ENCODE measurements around the gene FLNB. TPM values are rescaled to one million over a fixed set of nuclear protein-coding genes. Genes with fewer than 3 reads are reported as not detected.

Gene FLNB
- polyA plus RNA-seq, 1 of the 3 experiments (the other 2 are of a cell fraction): 127 TPM

- peaks cover 40% of the 10 kb centered on the region for H3F3A ChIP-seq (replicated peaks; ENCODE audit: insufficient read depth)
- no peaks in the 10 kb centered on the region for H3K27me3 ChIP-seq (ENCODE audit: insufficient read depth)
- no peak overlapping the region for H3K4me2 ChIP-seq
- TF ChIP-seq ELF1 (IDR thresholded peaks at IDR 0.05) (no peak), GATA2 (CRISPR knock-in tag; IDR thresholded peaks at IDR 0.05) (no peak), USF2 (IDR thresholded peaks at IDR 0.05; ENCODE audit: borderline replicate concordance, low read depth, low read length) (no peak), JUND (IDR thresholded peaks at IDR 0.05) (no peak), RXRA (IDR thresholded peaks at IDR 0.05; ENCODE audit: borderline replicate concordance, low read depth) (no peak), RAD21 (IDR thresholded peaks at IDR 0.05; ENCODE audit: low read length) (no peak), YY1 (IDR thresholded peaks at IDR 0.05; ENCODE audit: low read depth) (no peak), PBX3 (IDR thresholded peaks at IDR 0.05) (no peak), ZBTB33 (IDR thresholded peaks at IDR 0.05; ENCODE audit: borderline replicate concordance, low read depth) (no peak), RFX5 (IDR thresholded peaks at IDR 0.05; ENCODE audit: low read length) (no peak)
- POLR2A ChIA-PET: no interaction called here
- peaks cover 100% of the 10 kb centered on the region for H3K79me2 ChIP-seq (ENCODE audit: insufficient read depth)
- H3K4me1 ChIP-seq (ENCODE audit: control insufficient read depth in 1 of 2, insufficient read depth in 2 of 2, low read depth in 1 of 2, low read length in 1 of 2): peaks cover 30 to 40% of the 10 kb centered on the region in 2 experiments; a peak in 3 of 4 replicates
- no peak overlapping the region for H3K4me3 ChIP-seq (ENCODE audit: low read depth in 2 of 2, low read length in 1 of 2)
- peaks cover 41% of the 10 kb centered on the region for H4K20me1 ChIP-seq (ENCODE audit: insufficient read depth)
- H3K9me3 ChIP-seq: no peaks in the 10 kb centered on the region
- H3K27ac ChIP-seq (ENCODE audit: low read depth in 2 of 2, low read length in 1 of 2): no peak overlapping the region
- H3K36me3 ChIP-seq (replicated peaks in 1 of 2; ENCODE audit: control insufficient read depth in 1 of 2, insufficient read depth in 2 of 2, low read length in 1 of 2): no peaks in the 10 kb centered on the region
- CTCF ChIA-PET: interaction anchor here (1.1 to 1.5 kb wide), 2 partner anchors 18 to 138 kb away, joined by 3 read pairs; no protein-coding TSS in a partner anchor
- no peak for DNase-seq
- H2AFZ ChIP-seq (ENCODE audit: low read depth): no peak overlapping the region
- WGBS (ENCODE audit: low lambda C conversion rate): 100% methylated on average over 2 of the region's 2 CpGs
- H3K9me2 ChIP-seq: no peaks in the 10 kb centered on the region
- no peak overlapping the region for H3K9ac ChIP-seq
Measured at GRCh38 chr3:58039601-58040000, 31.4 kb downstream of the FLNB start.

GRCh38 chr3:58041182-58041825 lies 33.1 kb downstream of the FLNB start:
- peaks cover 31% of the 10 kb centered on the region for H4K20me1 ChIP-seq (ENCODE audit: insufficient read depth)
- no peaks in the 10 kb centered on the region for H3K27me3 ChIP-seq (ENCODE audit: insufficient read depth)
- no peak for DNase-seq
- peaks cover 100% of the 10 kb centered on the region for H3K79me2 ChIP-seq (ENCODE audit: insufficient read depth)
- no peaks in the 10 kb centered on the region for H3K9me3 ChIP-seq
- no peak overlapping the region for H3K4me3 ChIP-seq (ENCODE audit: low read depth in 2 of 2, low read length in 1 of 2)
- H2AFZ ChIP-seq (ENCODE audit: low read depth): no peak overlapping the region
- peaks cover 30 to 47% of the 10 kb centered on the region in 2 experiments; a peak in 3 of 4 replicates for H3K4me1 ChIP-seq (ENCODE audit: control insufficient read depth in 1 of 2, insufficient read depth in 2 of 2, low read depth in 1 of 2, low read length in 1 of 2)
- CTCF ChIA-PET: interaction anchor here (1.0 to 1.5 kb wide), 4 partner anchors 14 to 137 kb away, joined by 3 to 8 read pairs (median 4); no protein-coding TSS in a partner anchor
- no peak for TF ChIP-seq SIN3A (IDR thresholded peaks at IDR 0.05; ENCODE audit: borderline replicate concordance, low read depth, low read length)
- no peak for TF ChIP-seq MEF2A (IDR thresholded peaks at IDR 0.05; ENCODE audit: borderline replicate concordance, low read depth)
- TF ChIP-seq POLR2AphosphoS5 (IDR thresholded peaks at IDR 0.05; ENCODE audit: low read depth, low read length): no peak
- TF ChIP-seq NFIC (IDR thresholded peaks at IDR 0.05; ENCODE audit: borderline replicate concordance): no peak
- TF ChIP-seq ELF1 (IDR thresholded peaks at IDR 0.05): no peak
- TF ChIP-seq RAD21 (IDR thresholded peaks at IDR 0.05; ENCODE audit: low read length): no peak
- no peak for TF ChIP-seq FOXM1 (IDR thresholded peaks at IDR 0.05; ENCODE audit: low read depth)
- no peak for TF ChIP-seq GABPA (IDR thresholded peaks at IDR 0.05; ENCODE audit: low read depth)
- TF ChIP-seq REST (IDR thresholded peaks at IDR 0.05; ENCODE audit: low read depth, low read length): no peak
- no peak for TF ChIP-seq TEAD4 (IDR thresholded peaks at IDR 0.05; ENCODE audit: borderline replicate concordance, insufficient read depth)
- peaks cover 41% of the 10 kb centered on the region for H3F3A ChIP-seq (replicated peaks; ENCODE audit: insufficient read depth)
- no peaks in the 10 kb centered on the region for H3K9me2 ChIP-seq
- peak overlapping the region; percentile 29 to 65 for H3K27ac ChIP-seq (ENCODE audit: low read depth in 2 of 2, low read length in 1 of 2)
- WGBS (ENCODE audit: low lambda C conversion rate): 90% methylated on average over 4 of the region's 5 CpGs
- peak overlapping the region; percentile 63 for H3K4me2 ChIP-seq
- H3K9ac ChIP-seq: no peak overlapping the region
- H3K36me3 ChIP-seq (replicated peaks in 1 of 2; ENCODE audit: control insufficient read depth in 1 of 2, insufficient read depth in 2 of 2, low read length in 1 of 2): no peaks in the 10 kb centered on the region
- POLR2A ChIA-PET: no interaction called here

Data from SK-N-SH (cell line).